BLaER1 treated with 17β-estradiol and CSF1 and Interleukin-3, amounts not matched to agents 10 nM and 100 nM (cell line): ENCODE data around the gene COLEC11.

Experiments
- H3K27ac ChIP-seq, 11 experiments: shearing (Covaris generic); formaldehyde crosslinking; 2 replicates each; pipeline ENCODE4 v1.8.1; 2022
- H3K27me3 ChIP-seq, 11 experiments: shearing (Covaris generic); formaldehyde crosslinking; 2 replicates each; pipeline ENCODE4 v1.8.1; 2022
- H3K36me3 ChIP-seq, 11 experiments: shearing (Covaris generic); formaldehyde crosslinking; 2 replicates each; pipeline ENCODE4 v1.8.1; 2022
- H3K4me1 ChIP-seq, 10 experiments: shearing (Covaris generic); formaldehyde crosslinking; 2 replicates each; pipeline ENCODE4 v1.8.1; 2022
- H3K4me2 ChIP-seq, 11 experiments: shearing (Covaris generic); formaldehyde crosslinking; 2 replicates each; pipeline ENCODE4 v1.8.1; 2022
- H3K4me3 ChIP-seq, 10 experiments: shearing (Covaris generic); formaldehyde crosslinking; 2 replicates each; pipeline ENCODE4 v1.8.1; 2022
- H3K9ac ChIP-seq, 11 experiments: shearing (Covaris generic); formaldehyde crosslinking; 2 replicates each; pipeline ENCODE4 v1.8.1; 2022
- H3K9me3 ChIP-seq, 11 experiments: shearing (Covaris generic); formaldehyde crosslinking; replicated peaks in 1 of 11; 2 replicates each; pipeline ENCODE4 v1.8.1; 2022
- H4K20me1 ChIP-seq, 11 experiments: shearing (Covaris generic); formaldehyde crosslinking; 2 replicates each; pipeline ENCODE4 v1.8.1; 2022
- Cebpa-rat ChIP-seq, 11 experiments: shearing (Covaris generic); IDR thresholded peaks; 2 replicates each; pipeline ENCODE4 v1.8.1; 2022

COLEC11 gene

DNA sequence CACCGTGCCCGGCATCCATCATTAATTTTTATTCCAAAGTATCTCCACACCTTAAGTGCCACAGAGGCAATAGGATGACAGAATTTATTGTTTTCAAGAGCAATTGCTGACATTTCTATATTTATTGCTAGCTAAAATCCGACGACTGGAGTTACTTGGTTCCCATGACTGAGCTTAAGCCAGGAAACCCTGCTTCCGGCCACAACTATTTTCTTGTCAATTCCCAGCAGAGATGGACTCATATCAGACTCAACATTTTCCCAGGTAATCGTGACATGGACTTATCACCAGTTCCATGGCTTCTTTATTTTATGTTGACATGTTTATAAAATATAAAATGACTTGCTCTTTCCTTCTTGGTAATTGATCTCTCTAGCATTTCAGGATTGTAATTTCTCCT lies 87.9 kb downstream of the COLEC11 start:
- no peak overlapping the region for H3K4me3 ChIP-seq
- H3K9me3 ChIP-seq = peaks cover 0 to 8% (median 0%) of the 10 kb centered on the region in 11 experiments; a peak in 3 of 22 replicates
- H3K4me2 ChIP-seq = peak overlapping the region; percentile 43 to 80 (median 62)
- TF ChIP-seq Cebpa-rat (IDR thresholded peaks at IDR 0.05) = no peak
- no peaks in the 10 kb centered on the region for H4K20me1 ChIP-seq
- no peak overlapping the region for H3K9ac ChIP-seq
- H3K27me3 ChIP-seq = no peaks in the 10 kb centered on the region
- H3K27ac ChIP-seq = no peak overlapping the region
- H3K4me1 ChIP-seq = peaks cover 15 to 43% (median 25%) of the 10 kb centered on the region in 10 experiments
- H3K36me3 ChIP-seq = no peaks in the 10 kb centered on the region

DNA sequence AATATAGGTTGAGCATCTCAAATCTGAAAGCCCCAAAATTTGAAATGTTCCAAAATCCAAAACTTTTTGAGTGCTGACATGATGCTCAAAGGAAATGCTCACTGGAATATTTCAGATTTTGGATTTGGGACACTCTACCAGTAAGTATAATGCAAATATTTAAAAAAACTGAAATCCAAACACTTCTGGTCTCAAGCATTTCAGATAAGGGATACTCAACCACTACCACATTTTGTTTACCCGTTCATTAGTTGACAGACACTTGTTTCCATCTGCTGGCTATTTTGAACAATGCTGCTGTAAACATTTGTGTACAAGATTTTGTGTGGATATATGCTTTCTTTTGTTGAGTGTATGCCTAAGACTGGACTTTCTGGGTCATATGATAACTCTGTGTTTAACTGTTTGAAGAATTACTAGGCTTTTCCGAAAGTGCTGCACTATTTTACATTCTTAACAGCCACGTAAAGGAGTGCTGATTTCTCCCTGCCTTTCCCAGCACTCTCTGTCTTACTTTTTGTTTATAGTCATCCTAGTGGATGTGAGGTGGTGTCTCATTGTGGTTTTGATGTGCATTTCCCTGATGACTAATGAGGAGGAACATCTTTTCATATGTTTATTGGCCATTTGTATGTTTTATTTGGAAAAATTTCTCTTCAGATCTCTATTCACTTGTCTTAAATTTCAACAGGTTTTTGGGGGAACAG lies 89.0 kb downstream of the COLEC11 start:
- no peaks in the 10 kb centered on the region for H3K36me3 ChIP-seq
- H3K4me3 ChIP-seq = no peak overlapping the region
- no peaks in the 10 kb centered on the region for H4K20me1 ChIP-seq
- no peaks in the 10 kb centered on the region for H3K27me3 ChIP-seq
- peaks cover 15 to 43% (median 25%) of the 10 kb centered on the region in 10 experiments for H3K4me1 ChIP-seq
- H3K4me2 ChIP-seq = peak overlapping the region in 7 of 11 experiments; percentile 1 to 49 (median 14); a peak in 6 of 22 replicates
- no peak overlapping the region for H3K27ac ChIP-seq
- H3K9me3 ChIP-seq = peaks cover 0 to 13% (median 4%) of the 10 kb centered on the region in 11 experiments; a peak in 6 of 22 replicates
- no peak for TF ChIP-seq Cebpa-rat (IDR thresholded peaks at IDR 0.05)
- no peak overlapping the region for H3K9ac ChIP-seq

DNA sequence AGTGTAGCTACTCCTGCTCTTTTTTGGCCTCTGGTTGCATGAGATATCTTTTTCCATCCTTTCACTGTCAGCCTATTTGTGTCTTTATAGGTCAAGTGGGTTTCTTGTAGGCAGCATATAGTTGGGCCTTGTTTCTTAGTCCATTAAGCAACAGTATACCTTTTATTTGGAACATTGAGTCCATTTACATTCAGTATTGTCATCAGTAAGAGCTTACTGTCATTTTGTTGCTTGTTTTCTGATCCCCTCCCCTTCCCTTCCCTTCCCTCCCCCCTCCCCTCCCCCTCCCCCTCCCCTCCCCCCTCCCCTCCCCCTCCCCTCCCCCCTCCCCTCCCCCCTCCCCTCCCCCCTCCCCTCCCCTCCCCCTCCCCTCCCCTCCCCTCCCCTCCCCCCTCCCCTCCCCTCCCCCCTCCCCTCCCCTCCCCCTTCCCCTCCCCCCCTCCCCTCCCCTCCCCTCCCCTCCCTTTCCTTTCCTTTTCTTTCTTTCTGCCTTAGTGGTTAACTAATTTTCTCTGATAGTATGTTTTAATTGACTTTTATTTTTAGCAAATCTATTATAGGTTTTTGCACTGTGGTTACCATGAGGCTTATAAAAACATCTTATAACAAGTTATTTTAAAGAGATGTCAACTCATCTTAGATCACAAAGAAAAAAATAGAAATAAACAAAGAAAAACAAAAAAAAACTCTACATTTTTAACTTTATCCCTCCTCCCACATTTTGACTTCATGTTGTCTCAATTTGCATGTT lies 95.3 kb downstream of the COLEC11 start:
- H3K27me3 ChIP-seq = no peaks in the 10 kb centered on the region
- no peaks in the 10 kb centered on the region for H3K4me1 ChIP-seq
- H3K27ac ChIP-seq = no peak overlapping the region
- no peak overlapping the region for H3K9ac ChIP-seq
- H3K9me3 ChIP-seq = peaks cover 14 to 29% (median 19%) of the 10 kb centered on the region in 11 experiments; a peak in 21 of 22 replicates
- no peak for TF ChIP-seq Cebpa-rat (IDR thresholded peaks at IDR 0.05)
- no peaks in the 10 kb centered on the region for H3K36me3 ChIP-seq
- no peaks in the 10 kb centered on the region for H4K20me1 ChIP-seq
- no peak overlapping the region for H3K4me2 ChIP-seq
- no peak overlapping the region for H3K4me3 ChIP-seq

DNA sequence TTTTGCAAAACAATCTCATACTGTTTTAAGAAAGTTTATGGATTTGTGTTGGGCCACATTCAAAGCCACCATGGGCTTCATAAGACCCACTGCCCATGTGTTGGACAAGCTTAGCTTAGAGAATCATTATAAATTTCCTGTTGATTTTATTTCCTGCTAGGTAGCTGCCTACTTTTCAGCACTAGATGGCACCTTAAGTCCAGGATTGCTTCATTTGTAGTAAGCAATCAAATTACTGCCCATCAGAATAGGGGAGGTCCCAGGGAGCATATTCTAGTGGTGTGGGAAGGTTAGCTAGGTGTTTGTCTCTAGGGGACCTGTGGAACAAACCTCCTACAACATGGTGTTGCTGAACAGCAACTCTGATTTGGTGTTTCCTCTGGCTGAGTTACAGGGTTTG lies 97.5 kb downstream of the COLEC11 start:
- H3K4me3 ChIP-seq = no peak overlapping the region
- H3K9ac ChIP-seq = no peak overlapping the region
- H3K36me3 ChIP-seq = no peaks in the 10 kb centered on the region
- peaks cover 14 to 27% (median 19%) of the 10 kb centered on the region in 11 experiments; a peak in 21 of 22 replicates for H3K9me3 ChIP-seq
- no peak for TF ChIP-seq Cebpa-rat (IDR thresholded peaks at IDR 0.05)
- H4K20me1 ChIP-seq = no peaks in the 10 kb centered on the region
- no peak overlapping the region for H3K27ac ChIP-seq
- no peak overlapping the region for H3K4me2 ChIP-seq
- no peaks in the 10 kb centered on the region for H3K4me1 ChIP-seq
- no peaks in the 10 kb centered on the region for H3K27me3 ChIP-seq
